ENCODE data around the gene PRKAG1. TPM values are rescaled to one million over a fixed set of nuclear protein-coding genes. Genes with fewer than 3 reads are reported as not detected.

Gene PRKAG1
- total RNA-seq, 1 donor from 2014 or later = 47.1 TPM

DNA sequence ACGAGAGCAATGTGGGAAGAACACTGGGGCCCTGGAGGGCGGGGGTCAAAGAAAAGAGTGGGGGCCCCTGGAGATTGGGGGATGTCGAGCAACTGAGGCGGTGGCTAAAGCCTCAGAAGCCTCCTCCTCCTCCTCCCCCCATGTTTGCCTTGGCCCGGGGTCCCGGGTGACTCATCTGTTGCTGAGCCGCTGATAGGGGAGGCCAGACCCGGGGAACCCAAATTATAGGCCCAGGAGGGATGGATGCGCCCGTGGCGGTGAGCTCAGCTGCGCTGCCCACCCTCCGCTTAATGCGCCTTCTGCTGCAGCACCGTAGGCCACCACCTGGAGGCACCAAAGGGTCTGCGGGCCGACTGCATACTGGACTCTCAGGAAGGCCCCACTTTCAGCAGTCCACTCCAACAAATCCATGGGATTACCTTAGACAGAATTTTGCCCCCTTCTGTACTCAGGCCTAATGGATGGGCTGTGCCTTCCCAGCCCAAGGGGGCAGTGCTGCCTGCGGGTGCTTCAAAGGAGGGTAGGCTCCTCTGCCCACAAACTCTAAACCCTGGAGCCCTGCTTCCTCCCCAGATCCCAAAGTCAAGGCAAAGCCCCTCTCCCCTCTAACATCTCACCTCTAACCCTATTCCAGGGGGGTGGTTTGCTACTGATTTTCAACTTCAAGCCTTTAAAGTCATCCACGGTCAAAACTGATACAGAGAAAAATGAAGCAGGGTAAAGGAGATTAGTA is 44.5 kb downstream of the PRKAG1 start:
- Histone ChIP-seq H3K9me3 (ENCODE audit: insufficient read depth, low read depth, low read length) (no peaks in the 10 kb centered on the region), H3K4me3 (ENCODE audit: insufficient read depth, low read depth, low read length) (no peak overlapping the region), H3K27ac (ENCODE audit: low read depth, low read length) (no peak overlapping the region), H3K36me3 (ENCODE audit: insufficient read depth, low read length) (no peaks in the 10 kb centered on the region), H3K27me3 (ENCODE audit: insufficient read depth, low read length) (peaks cover 84% of the 10 kb centered on the region), H3K4me1 (ENCODE audit: insufficient read depth, low read length) (peaks cover 54% of the 10 kb centered on the region), H3K79me2 (ENCODE audit: insufficient read depth, low read length) (no peaks in the 10 kb centered on the region), H3K9ac (ENCODE audit: low read length) (no peak overlapping the region), H3K4me2 (ENCODE audit: low read length) (no peak overlapping the region), H4K20me1 (ENCODE audit: insufficient read depth, low read length) (peaks cover 39% of the 10 kb centered on the region), H2AFZ (ENCODE audit: low read depth, low read length) (no peak overlapping the region)
- H3K27me3 Mint-ChIP-seq (ENCODE audit: low read depth, unreplicated experiment) = peaks cover 76% of the 10 kb centered on the region
- H3K27ac Mint-ChIP-seq (ENCODE audit: unreplicated experiment) = no peak overlapping the region
- H3K36me3 Mint-ChIP-seq (ENCODE audit: low read depth, unreplicated experiment) = no peaks in the 10 kb centered on the region
- H3K9me3 Mint-ChIP-seq (ENCODE audit: unreplicated experiment) = peaks cover 6% of the 10 kb centered on the region
- no peak for TF ChIP-seq EZH2 (IDR thresholded peaks at IDR 0.05; ENCODE audit: insufficient read depth, low read length)
- TF ChIP-seq, protein P1, sequence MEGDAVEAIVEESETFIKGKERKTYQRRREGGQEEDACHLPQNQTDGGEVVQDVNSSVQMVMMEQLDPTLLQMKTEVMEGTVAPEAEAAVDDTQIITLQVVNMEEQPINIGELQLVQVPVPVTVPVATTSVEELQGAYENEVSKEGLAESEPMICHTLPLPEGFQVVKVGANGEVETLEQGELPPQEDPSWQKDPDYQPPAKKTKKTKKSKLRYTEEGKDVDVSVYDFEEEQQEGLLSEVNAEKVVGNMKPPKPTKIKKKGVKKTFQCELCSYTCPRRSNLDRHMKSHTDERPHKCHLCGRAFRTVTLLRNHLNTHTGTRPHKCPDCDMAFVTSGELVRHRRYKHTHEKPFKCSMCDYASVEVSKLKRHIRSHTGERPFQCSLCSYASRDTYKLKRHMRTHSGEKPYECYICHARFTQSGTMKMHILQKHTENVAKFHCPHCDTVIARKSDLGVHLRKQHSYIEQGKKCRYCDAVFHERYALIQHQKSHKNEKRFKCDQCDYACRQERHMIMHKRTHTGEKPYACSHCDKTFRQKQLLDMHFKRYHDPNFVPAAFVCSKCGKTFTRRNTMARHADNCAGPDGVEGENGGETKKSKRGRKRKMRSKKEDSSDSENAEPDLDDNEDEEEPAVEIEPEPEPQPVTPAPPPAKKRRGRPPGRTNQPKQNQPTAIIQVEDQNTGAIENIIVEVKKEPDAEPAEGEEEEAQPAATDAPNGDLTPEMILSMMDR (IDR thresholded peaks at IDR 0.05; ENCODE audit: insufficient read depth, low read depth, low read length) = peak; percentile 46
- no peak for FAIRE-seq
- no peak overlapping the region for H3K4me3 Mint-ChIP-seq (ENCODE audit: unreplicated experiment)
- peak; percentile 42 for DNase-seq (ENCODE audit: low read depth)
- peaks cover 12% of the 10 kb centered on the region for H3K4me1 Mint-ChIP-seq (ENCODE audit: low read depth, unreplicated experiment)

DNA sequence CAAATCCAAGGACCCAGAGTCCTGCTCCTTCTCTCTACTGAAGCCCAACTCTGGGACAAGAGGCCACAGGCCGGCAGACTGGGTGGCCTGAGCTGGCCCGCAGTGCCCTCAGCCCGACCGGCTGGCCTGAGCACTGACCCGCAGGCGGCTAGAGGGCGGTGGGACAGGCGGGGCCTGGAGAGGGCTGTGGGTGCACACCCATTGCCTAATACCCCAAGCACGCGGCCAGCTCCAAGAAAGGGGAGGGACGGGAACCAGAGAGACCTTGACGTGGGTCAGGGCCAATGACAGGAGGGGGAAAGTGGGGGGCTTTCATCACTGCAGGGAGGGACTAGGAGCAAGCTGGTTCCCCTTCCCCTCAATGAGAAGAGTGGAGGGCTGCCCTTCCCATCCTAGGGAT is 45.0 kb downstream of the PRKAG1 start:
- H3K27ac Mint-ChIP-seq (ENCODE audit: unreplicated experiment) = no peak overlapping the region
- H3K9ac ChIP-seq (ENCODE audit: low read length) = no peak overlapping the region
- no peak overlapping the region for H3K4me3 ChIP-seq (ENCODE audit: insufficient read depth, low read depth, low read length)
- H3K9me3 ChIP-seq (ENCODE audit: insufficient read depth, low read depth, low read length) = no peaks in the 10 kb centered on the region
- peaks cover 6% of the 10 kb centered on the region for H3K9me3 Mint-ChIP-seq (ENCODE audit: unreplicated experiment)
- no peaks in the 10 kb centered on the region for H3K36me3 ChIP-seq (ENCODE audit: insufficient read depth, low read length)
- H3K79me2 ChIP-seq (ENCODE audit: insufficient read depth, low read length) = no peaks in the 10 kb centered on the region
- H3K27me3 ChIP-seq (ENCODE audit: insufficient read depth, low read length) = peaks cover 81% of the 10 kb centered on the region
- no peak overlapping the region for H2AFZ ChIP-seq (ENCODE audit: low read depth, low read length)
- FAIRE-seq = no peak
- H3K27me3 Mint-ChIP-seq (ENCODE audit: low read depth, unreplicated experiment) = peaks cover 76% of the 10 kb centered on the region
- no peak for DNase-seq (ENCODE audit: low read depth)
- H3K27ac ChIP-seq (ENCODE audit: low read depth, low read length) = no peak overlapping the region
- peaks cover 35% of the 10 kb centered on the region for H4K20me1 ChIP-seq (ENCODE audit: insufficient read depth, low read length)
- no peak for TF ChIP-seq EZH2 (IDR thresholded peaks at IDR 0.05; ENCODE audit: insufficient read depth, low read length)
- H3K4me1 Mint-ChIP-seq (ENCODE audit: low read depth, unreplicated experiment) = peaks cover 12% of the 10 kb centered on the region
- no peaks in the 10 kb centered on the region for H3K36me3 Mint-ChIP-seq (ENCODE audit: low read depth, unreplicated experiment)
- H3K4me2 ChIP-seq (ENCODE audit: low read length) = no peak overlapping the region
- no peak overlapping the region for H3K4me3 Mint-ChIP-seq (ENCODE audit: unreplicated experiment)
- peaks cover 48% of the 10 kb centered on the region for H3K4me1 ChIP-seq (ENCODE audit: insufficient read depth, low read length)

DNA sequence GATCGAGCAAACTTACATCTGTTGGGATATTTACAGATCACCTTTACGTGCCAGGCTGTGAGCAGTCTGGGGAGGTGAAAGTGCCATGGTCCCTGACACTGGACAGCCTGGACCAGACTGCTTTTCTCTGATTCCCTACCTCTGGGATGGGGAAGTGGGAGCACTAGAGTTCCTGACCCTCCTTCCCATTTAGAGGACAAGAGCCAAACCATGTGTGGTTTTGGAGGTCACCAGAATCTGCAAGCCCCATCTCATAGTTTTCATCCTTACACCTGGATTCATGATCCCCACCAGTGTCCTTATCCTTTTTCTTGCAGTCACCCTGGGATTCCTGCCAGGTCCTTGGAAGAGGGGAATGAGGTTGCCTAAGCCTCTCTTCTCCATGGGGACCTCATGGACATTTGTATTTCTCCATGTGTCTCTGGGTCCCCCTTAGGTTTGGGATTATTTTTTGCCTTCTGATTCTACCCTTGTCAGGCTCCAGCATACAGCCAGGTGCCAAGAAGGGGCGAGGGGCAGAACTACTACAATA is 45.6 kb downstream of the PRKAG1 start:
- FAIRE-seq (no peak), DNase-seq (ENCODE audit: low read depth) (no peak)
- Mint-ChIP-seq H3K27me3 (ENCODE audit: low read depth, unreplicated experiment) (peaks cover 80% of the 10 kb centered on the region), H3K4me3 (ENCODE audit: unreplicated experiment) (peak overlapping the region; percentile 27), H3K27ac (ENCODE audit: unreplicated experiment) (no peak overlapping the region), H3K36me3 (ENCODE audit: low read depth, unreplicated experiment) (no peaks in the 10 kb centered on the region), H3K4me1 (ENCODE audit: low read depth, unreplicated experiment) (peaks cover 12% of the 10 kb centered on the region), H3K9me3 (ENCODE audit: unreplicated experiment) (peaks cover 6% of the 10 kb centered on the region)
- Histone ChIP-seq H4K20me1 (ENCODE audit: insufficient read depth, low read length) (peaks cover 35% of the 10 kb centered on the region), H3K4me2 (ENCODE audit: low read length) (peak overlapping the region; percentile 18), H3K27me3 (ENCODE audit: insufficient read depth, low read length) (peaks cover 81% of the 10 kb centered on the region), H3K9ac (ENCODE audit: low read length) (no peak overlapping the region), H3K4me3 (ENCODE audit: insufficient read depth, low read depth, low read length) (no peak overlapping the region), H3K36me3 (ENCODE audit: insufficient read depth, low read length) (no peaks in the 10 kb centered on the region), H2AFZ (ENCODE audit: low read depth, low read length) (no peak overlapping the region), H3K4me1 (ENCODE audit: insufficient read depth, low read length) (peaks cover 44% of the 10 kb centered on the region), H3K9me3 (ENCODE audit: insufficient read depth, low read depth, low read length) (no peaks in the 10 kb centered on the region), H3K27ac (ENCODE audit: low read depth, low read length) (no peak overlapping the region), H3K79me2 (ENCODE audit: insufficient read depth, low read length) (no peaks in the 10 kb centered on the region)
- TF ChIP-seq, protein P1 (IDR thresholded peaks at IDR 0.05; ENCODE audit: insufficient read depth, low read depth, low read length) = no peak
- no peak for TF ChIP-seq EZH2 (IDR thresholded peaks at IDR 0.05; ENCODE audit: insufficient read depth, low read length)

Measured in astrocyte (in vitro differentiated cells and primary cell).